Measurements from ENCODE around the gene ANKRD28. TPM values are rescaled to one million over a fixed set of nuclear protein-coding genes. Genes with fewer than 3 reads are reported as not detected.
"Not testable (repeated sequence)": the region's sequence is repeated elsewhere in the genome, so short reads cannot be mapped to it uniquely, and the experiment has no call there.

ANKRD28 gene
- total RNA-seq, 1 experiment from 2014 or later = 89.3 TPM

GRCh38 chr3:15750143-15750542, 47.6 kb downstream of the ANKRD28 start:
- DNase-seq (ENCODE audit: low read depth, low spot score) (no peak), ATAC-seq (no peak)
- intact Hi-C loops (cut with micrococcal nuclease; ENCODE audit: unreplicated experiment) (no loop called here), in situ Hi-C loops (cut with HindIII; ENCODE audit: low pct_unique_long_range_greater_than_20kb, low sequenced_read_pairs) (no loop called here)
- H3K4me1 ChIP-seq (ENCODE audit: control insufficient read depth, insufficient read depth, low read length) = peaks cover 21% of the 10 kb centered on the region
- no peak for TF ChIP-seq TCF7L2 (IDR thresholded peaks at IDR 0.05; ENCODE audit: low read depth, low read length)
- no peak for TF ChIP-seq POLR2AphosphoS5 (IDR thresholded peaks at IDR 0.05; ENCODE audit: low read depth, low read length)
- TF ChIP-seq, protein P1, sequence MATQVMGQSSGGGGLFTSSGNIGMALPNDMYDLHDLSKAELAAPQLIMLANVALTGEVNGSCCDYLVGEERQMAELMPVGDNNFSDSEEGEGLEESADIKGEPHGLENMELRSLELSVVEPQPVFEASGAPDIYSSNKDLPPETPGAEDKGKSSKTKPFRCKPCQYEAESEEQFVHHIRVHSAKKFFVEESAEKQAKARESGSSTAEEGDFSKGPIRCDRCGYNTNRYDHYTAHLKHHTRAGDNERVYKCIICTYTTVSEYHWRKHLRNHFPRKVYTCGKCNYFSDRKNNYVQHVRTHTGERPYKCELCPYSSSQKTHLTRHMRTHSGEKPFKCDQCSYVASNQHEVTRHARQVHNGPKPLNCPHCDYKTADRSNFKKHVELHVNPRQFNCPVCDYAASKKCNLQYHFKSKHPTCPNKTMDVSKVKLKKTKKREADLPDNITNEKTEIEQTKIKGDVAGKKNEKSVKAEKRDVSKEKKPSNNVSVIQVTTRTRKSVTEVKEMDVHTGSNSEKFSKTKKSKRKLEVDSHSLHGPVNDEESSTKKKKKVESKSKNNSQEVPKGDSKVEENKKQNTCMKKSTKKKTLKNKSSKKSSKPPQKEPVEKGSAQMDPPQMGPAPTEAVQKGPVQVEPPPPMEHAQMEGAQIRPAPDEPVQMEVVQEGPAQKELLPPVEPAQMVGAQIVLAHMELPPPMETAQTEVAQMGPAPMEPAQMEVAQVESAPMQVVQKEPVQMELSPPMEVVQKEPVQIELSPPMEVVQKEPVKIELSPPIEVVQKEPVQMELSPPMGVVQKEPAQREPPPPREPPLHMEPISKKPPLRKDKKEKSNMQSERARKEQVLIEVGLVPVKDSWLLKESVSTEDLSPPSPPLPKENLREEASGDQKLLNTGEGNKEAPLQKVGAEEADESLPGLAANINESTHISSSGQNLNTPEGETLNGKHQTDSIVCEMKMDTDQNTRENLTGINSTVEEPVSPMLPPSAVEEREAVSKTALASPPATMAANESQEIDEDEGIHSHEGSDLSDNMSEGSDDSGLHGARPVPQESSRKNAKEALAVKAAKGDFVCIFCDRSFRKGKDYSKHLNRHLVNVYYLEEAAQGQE (IDR thresholded peaks at IDR 0.05; ENCODE audit: insufficient read depth in 1 of 2, low read depth in 2 of 2, low read length in 1 of 2) = no peak
- TF ChIP-seq CTCF (IDR thresholded peaks at IDR 0.05) = no peak
- no peak for TF ChIP-seq SIN3A (IDR thresholded peaks at IDR 0.05; ENCODE audit: borderline replicate concordance, insufficient read depth, low read depth, low read length)
- H3K27me3 ChIP-seq (ENCODE audit: control insufficient read depth, insufficient read depth, low read length) = no peaks in the 10 kb centered on the region
- ChIA-PET CTCF (no interaction called here), POLR2A (no interaction called here)
- no peaks in the 10 kb centered on the region for H3K9me3 ChIP-seq (ENCODE audit: control insufficient read depth, insufficient read depth, low read depth, low read length)
- peaks cover 19% of the 10 kb centered on the region for H3K36me3 ChIP-seq (ENCODE audit: control insufficient read depth, insufficient read depth, low read length)
- peak overlapping the region; percentile 39; the same call in 1 of the 2 replicates for H3K27ac ChIP-seq (ENCODE audit: low read length)
- no TSS peak for BruUV-seq (replicated peaks)
- H3K4me3 ChIP-seq (ENCODE audit: low read depth in 2 of 2, low read length in 2 of 2) = no peak overlapping the region

DNA sequence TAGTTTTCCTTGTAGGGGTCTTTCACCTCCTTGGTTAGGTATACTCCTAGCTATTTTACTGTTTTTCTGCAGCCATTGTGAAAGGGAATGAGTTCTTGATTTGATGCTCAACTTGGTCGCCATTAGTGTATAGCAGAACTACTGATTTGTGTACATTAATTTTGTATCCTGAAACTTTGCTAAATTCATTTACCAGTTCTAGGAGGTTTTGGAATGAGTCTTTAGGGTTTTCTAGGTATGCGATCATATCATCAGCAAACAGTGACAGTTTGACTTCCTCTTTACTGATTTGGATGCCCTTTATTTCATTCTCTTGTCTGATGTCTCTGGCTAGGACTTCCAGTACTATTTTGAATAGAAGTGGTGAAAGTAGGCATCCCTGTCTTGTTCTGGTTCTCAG, 51.9 kb downstream of the ANKRD28 start:
- in situ Hi-C loops (cut with HindIII; ENCODE audit: low pct_unique_long_range_greater_than_20kb, low sequenced_read_pairs); H3K4me1 ChIP-seq (ENCODE audit: control insufficient read depth, insufficient read depth, low read length); BruUV-seq (replicated peaks); H3K4me3 ChIP-seq (ENCODE audit: low read depth in 2 of 2, low read length in 2 of 2); H3K27ac ChIP-seq (ENCODE audit: low read length); CTCF ChIA-PET; ATAC-seq; POLR2A ChIA-PET; H3K27me3 ChIP-seq (ENCODE audit: control insufficient read depth, insufficient read depth, low read length); DNase-seq (ENCODE audit: low read depth, low spot score); H3K9me3 ChIP-seq (ENCODE audit: control insufficient read depth, insufficient read depth, low read depth, low read length); intact Hi-C loops (cut with micrococcal nuclease; ENCODE audit: unreplicated experiment): not testable (repeated sequence)
- peaks cover 12% of the 10 kb centered on the region for H3K36me3 ChIP-seq (ENCODE audit: control insufficient read depth, insufficient read depth, low read length)

DNA sequence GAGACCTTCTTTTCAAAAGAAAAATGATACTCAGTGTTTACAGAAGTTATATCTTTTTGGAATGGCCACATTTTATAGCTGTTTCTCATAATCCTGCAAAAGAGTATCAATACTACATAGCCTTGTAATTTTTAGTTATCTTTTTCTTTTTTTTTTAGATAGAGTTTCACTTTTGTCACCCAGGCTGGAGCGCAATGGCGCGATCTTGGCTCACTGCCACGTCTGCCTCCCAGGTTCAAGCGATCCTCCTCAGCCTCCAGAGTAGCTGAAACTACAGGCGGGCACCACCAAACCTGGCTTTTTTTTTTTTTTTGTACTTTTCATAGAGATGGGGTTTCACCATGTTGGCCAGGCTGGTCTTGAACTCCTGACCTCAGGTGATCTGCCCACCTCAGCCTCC, 53.6 kb downstream of the ANKRD28 start:
- ChIA-PET CTCF (no interaction called here), POLR2A (no interaction called here)
- H3K4me1 ChIP-seq (ENCODE audit: control insufficient read depth, insufficient read depth, low read length) = no peaks in the 10 kb centered on the region
- intact Hi-C loops (cut with micrococcal nuclease; ENCODE audit: unreplicated experiment) (no loop called here), in situ Hi-C loops (cut with HindIII; ENCODE audit: low pct_unique_long_range_greater_than_20kb, low sequenced_read_pairs) (no loop called here)
- no peak for TF ChIP-seq CTCF (IDR thresholded peaks at IDR 0.05)
- TF ChIP-seq POLR2AphosphoS5 (IDR thresholded peaks at IDR 0.05; ENCODE audit: low read depth, low read length) = no peak
- TF ChIP-seq, protein P1 (IDR thresholded peaks at IDR 0.05; ENCODE audit: insufficient read depth in 1 of 2, low read depth in 2 of 2, low read length in 1 of 2) = no peak
- no peak for TF ChIP-seq TCF7L2 (IDR thresholded peaks at IDR 0.05; ENCODE audit: low read depth, low read length)
- no peak for TF ChIP-seq SIN3A (IDR thresholded peaks at IDR 0.05; ENCODE audit: borderline replicate concordance, insufficient read depth, low read depth, low read length)
- H3K27me3 ChIP-seq (ENCODE audit: control insufficient read depth, insufficient read depth, low read length) = no peaks in the 10 kb centered on the region
- no peak overlapping the region for H3K27ac ChIP-seq (ENCODE audit: low read length)
- no peaks in the 10 kb centered on the region; the same call in 1 of the 2 replicates for H3K9me3 ChIP-seq (ENCODE audit: control insufficient read depth, insufficient read depth, low read depth, low read length)
- H3K36me3 ChIP-seq (ENCODE audit: control insufficient read depth, insufficient read depth, low read length) = 0 out of 2 replicates have a peak, but pooled peaks cover 3% of the 10 kb centered on the region
- H3K4me3 ChIP-seq (ENCODE audit: low read depth in 2 of 2, low read length in 2 of 2) = no peak overlapping the region
- ATAC-seq (no peak), DNase-seq (ENCODE audit: low read depth, low spot score) (no peak)
- no TSS peak for BruUV-seq (replicated peaks)
